OCI-LY7 (cell line): ENCODE measurements around the gene NUDT7. TPM values are rescaled to one million over a fixed set of nuclear protein-coding genes. Genes with fewer than 3 reads are reported as not detected.
A peak's percentile ranks its signal among the peaks of the same experiment; 100 is the strongest.

Experiments
- BruUV-seq: library from RNA; stranded (reverse); fragments of 400-500 nt; replicated peaks from 2 replicates; lab custom pipeline; 2021; lab: Mats Ljungman, UMichigan
- CTCF ChIA-PET: fragments of 300-600 bp; sonication (Branson Sonifier 250); formaldehyde crosslinking; loops from one replicate; lab custom pipeline; 2022; ENCODE audit warnings: antibody characterized with exemption; ENCODE audit not compliant: unreplicated experiment; lab: Charles Lee
- POLR2A ChIA-PET: fragments of 300-600 bp; sonication (Branson Sonifier 250); formaldehyde crosslinking; loops from one replicate; lab custom pipeline; 2022; ENCODE audit warnings: antibody characterized with exemption; lab: Charles Lee
- DNase-seq: peaks from one replicate; pipeline ENCODE4 v3.0.0-alpha.2; 2015; ENCODE audit warnings: low spot score
- H2AFZ ChIP-seq: fragments of 200-600 bp; sonication (generic), shearing (Covaris generic); 2 replicates; pipeline ENCODE4 v1.6.1; 2014; ENCODE audit warnings: mild to moderate bottlenecking, antibody characterized with exemption, low read length, moderate library complexity
- H3K27ac ChIP-seq: fragments of 200-600 bp; sonication (generic); 2 replicates; pipeline ENCODE4 v1.5.1; 2014; ENCODE audit warnings: mixed run types, low read depth, mild to moderate bottlenecking, moderate library complexity, low read length, inconsistent platforms; ENCODE audit not compliant: poor library complexity, severe bottlenecking
- H3K36me3 ChIP-seq: fragments of 200-600 bp; sonication (generic); 2 replicates; pipeline ENCODE4 v1.6.1; 2014; ENCODE audit warnings: mild to moderate bottlenecking, antibody characterized with exemption, low read length, moderate library complexity, mixed read lengths; ENCODE audit not compliant: insufficient read depth
- H3K4me1 ChIP-seq: fragments of 200-600 bp; sonication (generic); 2 replicates; pipeline ENCODE4 v1.5.1; 2014; ENCODE audit warnings: mild to moderate bottlenecking, low read length; ENCODE audit not compliant: insufficient read depth, poor library complexity, severe bottlenecking
- H3K4me2 ChIP-seq: fragments of 200-600 bp; sonication (generic); 2 replicates; pipeline ENCODE4 v1.6.1; 2014; ENCODE audit warnings: mild to moderate bottlenecking, low read length
- H3K4me3 ChIP-seq: fragments of 200-600 bp; sonication (generic); 2 replicates; pipeline ENCODE4 v1.5.1; 2014; ENCODE audit warnings: mild to moderate bottlenecking, low read depth, low read length; ENCODE audit not compliant: poor library complexity, severe bottlenecking
- H3K79me2 ChIP-seq: fragments of 200-600 bp; sonication (generic); 2 replicates; pipeline ENCODE4 v1.6.1; 2016; ENCODE audit warnings: low read depth, mild to moderate bottlenecking, low read length, moderate library complexity, mixed read lengths; ENCODE audit not compliant: insufficient read depth
- H3K9me2 ChIP-seq: fragments of 200-600 bp; sonication (generic); 2 replicates; pipeline ENCODE4 v1.6.1; 2016; ENCODE audit warnings: mild to moderate bottlenecking, low read length, mixed read lengths; ENCODE audit not compliant: insufficient read depth
- H3K9me3 ChIP-seq: fragments of 200-600 bp; sonication (generic); 2 replicates; pipeline ENCODE4 v1.6.1; 2014; ENCODE audit warnings: mild to moderate bottlenecking, mixed run types, low read length, mixed read lengths
- H4K20me1 ChIP-seq: fragments of 200-600 bp; sonication (generic); 2 replicates; pipeline ENCODE4 v1.6.1; 2014; ENCODE audit warnings: mild to moderate bottlenecking, antibody characterized with exemption, low read length, moderate library complexity, mixed read lengths; ENCODE audit not compliant: insufficient read depth
- EZH2phosphoT487 ChIP-seq: fragments of 200-600 bp; sonication (generic); IDR thresholded peaks from 2 replicates; pipeline ENCODE4 v1.6.1; 2018; ENCODE audit warnings: low read depth, borderline replicate concordance, mild to moderate bottlenecking, mixed run types, antibody characterized with exemption, low read length, moderate library complexity, mixed read lengths
- intact Hi-C: fragments of 100-400 bp; cut with micrococcal nuclease; formaldehyde crosslinking; loops from one replicate; pipeline ENCODE4 v1.10.0; 2022; ENCODE audit not compliant: unreplicated experiment
- total RNA-seq, 2 experiments: library from RNA; depleted of rRNA in 1 of 2; stranded (reverse); fragments of >200 nt in 1 of 2; shearing (Covaris generic) in 1 of 2; gene quantifications; 2 replicates each; pipeline ENCODE4 v1.2.3, GENCODE V29; 2014 to 2022
- TF ChIP-seq, protein P1 (sequence below): fragments of 200-600 bp; sonication (generic); conservative IDR thresholded peaks from 2 replicates; pipeline ENCODE4 v1.5.1; 2014; ENCODE audit warnings: mild to moderate bottlenecking, antibody characterized with exemption, low read length, moderate library complexity, mixed read lengths

NUDT7 gene
- total RNA-seq, 2 experiments from 2014 or later, result 4.4 to 22.1 TPM

DNA sequence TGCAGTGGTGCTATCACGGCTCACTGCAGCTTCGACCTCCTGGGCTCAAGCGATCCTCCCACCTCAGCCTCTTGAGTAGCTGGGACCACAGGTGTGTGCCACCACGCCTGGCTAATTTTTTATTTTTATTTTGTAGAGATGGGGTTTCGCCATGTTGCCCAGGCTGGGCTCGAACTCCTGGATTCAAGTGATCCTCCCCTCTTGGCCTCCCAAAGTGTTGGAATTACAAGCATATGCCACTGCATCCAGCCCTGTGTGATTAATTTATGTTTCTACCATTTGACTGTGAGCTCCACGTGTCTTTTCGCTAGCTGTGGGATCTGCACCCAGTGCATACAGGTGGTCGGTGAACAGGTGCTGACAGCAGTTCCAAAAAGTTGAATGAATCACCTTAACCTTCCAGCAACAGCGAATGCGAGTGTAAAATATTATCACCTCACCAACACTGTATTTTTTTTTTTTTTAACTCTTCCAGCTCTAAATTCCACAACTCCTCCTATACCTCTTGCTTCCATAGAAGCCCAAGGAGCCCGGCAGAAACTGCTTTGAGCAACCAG lies 484 bp upstream of the NUDT7 start:
- TF ChIP-seq, protein P1, sequence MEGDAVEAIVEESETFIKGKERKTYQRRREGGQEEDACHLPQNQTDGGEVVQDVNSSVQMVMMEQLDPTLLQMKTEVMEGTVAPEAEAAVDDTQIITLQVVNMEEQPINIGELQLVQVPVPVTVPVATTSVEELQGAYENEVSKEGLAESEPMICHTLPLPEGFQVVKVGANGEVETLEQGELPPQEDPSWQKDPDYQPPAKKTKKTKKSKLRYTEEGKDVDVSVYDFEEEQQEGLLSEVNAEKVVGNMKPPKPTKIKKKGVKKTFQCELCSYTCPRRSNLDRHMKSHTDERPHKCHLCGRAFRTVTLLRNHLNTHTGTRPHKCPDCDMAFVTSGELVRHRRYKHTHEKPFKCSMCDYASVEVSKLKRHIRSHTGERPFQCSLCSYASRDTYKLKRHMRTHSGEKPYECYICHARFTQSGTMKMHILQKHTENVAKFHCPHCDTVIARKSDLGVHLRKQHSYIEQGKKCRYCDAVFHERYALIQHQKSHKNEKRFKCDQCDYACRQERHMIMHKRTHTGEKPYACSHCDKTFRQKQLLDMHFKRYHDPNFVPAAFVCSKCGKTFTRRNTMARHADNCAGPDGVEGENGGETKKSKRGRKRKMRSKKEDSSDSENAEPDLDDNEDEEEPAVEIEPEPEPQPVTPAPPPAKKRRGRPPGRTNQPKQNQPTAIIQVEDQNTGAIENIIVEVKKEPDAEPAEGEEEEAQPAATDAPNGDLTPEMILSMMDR, result no peak
- Histone ChIP-seq H3K4me2 (peak overlapping the region; percentile 66), H3K4me1 (peaks cover 17% of the 10 kb centered on the region), H3K36me3 (no peaks in the 10 kb centered on the region), H3K4me3 (peak overlapping the region; percentile 82), H3K9me2 (no peaks in the 10 kb centered on the region), H4K20me1 (no peaks in the 10 kb centered on the region), H2AFZ (peak overlapping the region; percentile 96), H3K27ac (no peak overlapping the region), H3K79me2 (no peaks in the 10 kb centered on the region), H3K9me3 (no peaks in the 10 kb centered on the region)
- ChIA-PET POLR2A (interaction anchor here (0.6 to 1.1 kb wide), 13 partner anchors 10 to 1279 kb away, joined by 3 to 11 read pairs (median 4); no protein-coding TSS in a partner anchor), CTCF (no interaction called here)
- BruUV-seq, result no TSS peak
- DNase-seq, result no peak
- intact Hi-C loops, result loop anchor here (2.0 to 10.0 kb wide), 2 partner anchors 41 to 527 kb away; partner anchors contain the start of genes MON1B and SYCE1L

GRCh38 chr16:77723108-77723514 lies 797 bp downstream of the NUDT7 start:
- TSS peak; percentile 60 for BruUV-seq
- intact Hi-C loops, result loop anchor here (1.0 to 10.0 kb wide), 3 partner anchors 42 to 528 kb away; partner anchors contain the start of genes MON1B, SYCE1L and WWOX

DNA sequence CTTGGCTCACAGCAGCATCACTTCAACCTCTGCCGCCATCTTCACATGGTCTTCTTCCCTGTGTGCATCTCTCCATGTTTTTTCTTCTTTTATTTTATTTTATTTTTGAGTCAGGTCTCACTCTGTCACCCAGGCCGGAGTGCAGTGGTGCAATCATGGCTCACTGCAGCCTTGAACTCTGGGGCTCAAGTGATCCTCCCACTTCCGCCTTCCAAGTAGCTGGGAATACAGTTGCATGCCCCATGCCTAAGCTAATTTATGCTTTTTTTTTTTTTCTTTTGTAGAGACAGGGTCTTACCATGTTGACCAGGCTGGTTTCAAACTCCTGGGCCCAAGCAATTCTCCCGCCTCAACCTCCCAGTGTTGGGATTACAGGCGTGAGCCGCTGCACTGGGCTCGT lies 1.9 kb downstream of the NUDT7 start:
- intact Hi-C loops, result loop anchor here (10.0 kb wide), 1 partner anchor 529 kb away; the partner anchor contains the start of genes MON1B and SYCE1L
- Histone ChIP-seq H3K4me2 (no peak overlapping the region), H3K36me3 (no peaks in the 10 kb centered on the region), H3K79me2 (no peaks in the 10 kb centered on the region), H3K4me3 (no peak overlapping the region), H3K4me1 (peaks cover 17% of the 10 kb centered on the region), H3K27ac (no peak overlapping the region), H3K9me3 (no peaks in the 10 kb centered on the region), H4K20me1 (no peaks in the 10 kb centered on the region), H3K9me2 (no peaks in the 10 kb centered on the region), H2AFZ (no peak overlapping the region)
- ChIA-PET POLR2A (interaction anchor here (0.7 to 0.8 kb wide), 4 partner anchors 9 to 1766 kb away, joined by 3 to 8 read pairs (median 4); no protein-coding TSS in a partner anchor), CTCF (no interaction called here)
- no peak for TF ChIP-seq EZH2phosphoT487
- TF ChIP-seq, protein P1, result no peak
- DNase-seq, result no peak
- BruUV-seq, result no TSS peak

More at GRCh38 chr16:77723108-77723514, 797 bp downstream of the NUDT7 start:
- Histone ChIP-seq H3K36me3 (no peaks in the 10 kb centered on the region), H3K4me2 (peak overlapping the region; percentile 94), H3K27ac (peak overlapping the region; percentile 44), H2AFZ (peak overlapping the region; percentile 90), H3K9me3 (no peaks in the 10 kb centered on the region), H3K4me1 (peaks cover 17% of the 10 kb centered on the region), H3K79me2 (no peaks in the 10 kb centered on the region), H4K20me1 (no peaks in the 10 kb centered on the region), H3K4me3 (peak overlapping the region; percentile 82), H3K9me2 (no peaks in the 10 kb centered on the region)
- peak; percentile 43 for DNase-seq
- ChIA-PET CTCF (no interaction called here), POLR2A (interaction anchor here (0.7 to 0.9 kb wide), 2 partner anchors 145 to 265 kb away, joined by 3 read pairs; no protein-coding TSS in a partner anchor)
- TF ChIP-seq, protein P1, result no peak
- no peak for TF ChIP-seq EZH2phosphoT487
